ENCODE results near the gene CYTH4. TPM values are rescaled to one million over a fixed set of nuclear protein-coding genes. Genes with fewer than 3 reads are reported as not detected.
A peak's percentile ranks its signal among the peaks of the same experiment; 100 is the strongest.

Gene CYTH4
- total and polyA plus RNA-seq, 2 donors: 24.7 to 54.6 TPM

DNA sequence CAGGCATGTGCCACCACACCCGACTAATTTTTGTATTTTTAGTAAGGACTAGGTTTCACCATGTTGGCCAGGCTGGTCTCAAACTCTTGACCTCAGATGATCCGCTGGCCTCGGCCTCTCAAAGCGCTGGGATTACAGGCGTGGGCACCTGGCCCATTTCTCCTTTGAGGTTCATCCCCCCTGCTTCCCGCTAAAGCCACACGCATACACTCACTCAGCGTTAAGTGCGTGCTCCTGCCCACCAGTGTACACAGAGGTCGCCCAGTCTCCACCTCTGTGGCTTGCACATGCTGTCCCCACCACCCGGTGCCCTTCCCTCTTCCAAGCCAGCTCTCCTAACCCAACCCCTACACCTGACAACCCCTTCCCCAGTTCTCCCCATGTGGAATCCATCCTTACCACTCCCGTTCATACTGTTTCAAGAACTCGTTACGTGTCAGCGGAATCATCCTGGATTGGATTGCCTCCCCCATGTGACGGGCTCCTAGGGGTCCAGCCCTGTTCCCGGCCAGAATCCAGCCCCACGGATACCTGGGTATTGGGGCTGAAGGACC, 15.7 kb upstream of the CYTH4 start:
- Histone ChIP-seq H3K27ac (ENCODE audit: low read depth in 1 of 2, low read length in 1 of 2) (no peak overlapping the region), H3K4me1 (ENCODE audit: control insufficient read depth in 2 of 2, insufficient read depth in 2 of 2, low read length in 2 of 2) (peaks cover 8 to 16% of the 10 kb centered on the region in 2 donors), H3K4me3 (ENCODE audit: low read length in 2 of 2) (peak overlapping the region; percentile 48 to 54)

DNA sequence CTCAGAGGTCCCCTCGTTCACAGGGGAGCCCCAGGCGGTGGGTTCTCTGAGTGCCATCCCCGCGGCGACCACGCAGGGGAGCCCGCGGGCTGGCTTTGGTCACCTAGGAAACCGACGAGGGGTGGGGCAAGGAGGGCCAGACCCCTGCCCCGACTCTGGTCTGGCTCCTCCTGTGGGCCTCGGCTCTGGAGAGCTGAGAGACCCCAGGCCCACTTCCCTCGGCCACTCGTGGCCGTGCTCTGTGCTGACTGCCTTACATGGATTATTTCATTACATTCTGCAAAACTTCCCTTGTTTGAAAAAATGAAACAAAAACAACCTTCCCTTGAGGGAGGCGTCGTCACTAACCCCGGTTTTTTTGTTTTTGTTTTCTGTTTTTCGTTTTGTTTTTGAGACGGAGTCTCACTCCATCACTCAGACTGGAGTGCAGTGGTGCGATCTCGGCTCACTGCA, 15.1 kb upstream of the CYTH4 start:
- peak overlapping the region; percentile 48 to 54 for H3K4me3 ChIP-seq (ENCODE audit: low read length in 2 of 2)
- peaks cover 3 to 17% of the 10 kb centered on the region in 2 donors for H3K9me3 ChIP-seq (ENCODE audit: control insufficient read depth in 2 of 2, insufficient read depth in 1 of 2, low read length in 1 of 2)
- H3K4me1 ChIP-seq (ENCODE audit: control insufficient read depth in 2 of 2, insufficient read depth in 2 of 2, low read length in 2 of 2): peaks cover 8 to 16% of the 10 kb centered on the region in 2 donors
- no peaks in the 10 kb centered on the region for H3K27me3 ChIP-seq (ENCODE audit: control insufficient read depth in 2 of 2, insufficient read depth in 1 of 2, low read length in 1 of 2)
- H3K36me3 ChIP-seq (ENCODE audit: control insufficient read depth in 2 of 2, insufficient read depth in 2 of 2, low read length in 1 of 2): no peaks in the 10 kb centered on the region
- 9% methylated on average over 22 of the region's 22 CpGs for WGBS
- DNase-seq (ENCODE audit: low read depth in 6 of 9, low spot score in 9 of 9): peak in 4 of 9 donors; percentile 66 to 82 (median 75)
- peak overlapping the region; percentile 64 to 66 for H3K27ac ChIP-seq (ENCODE audit: low read depth in 1 of 2, low read length in 1 of 2)

More for the DNA sequence above, 15.7 kb upstream of the CYTH4 start:
- H3K36me3 ChIP-seq (ENCODE audit: control insufficient read depth in 2 of 2, insufficient read depth in 2 of 2, low read length in 1 of 2): no peaks in the 10 kb centered on the region
- H3K27me3 ChIP-seq (ENCODE audit: control insufficient read depth in 2 of 2, insufficient read depth in 1 of 2, low read length in 1 of 2): no peaks in the 10 kb centered on the region
- WGBS: 53% methylated on average over 18 of the region's 18 CpGs
- DNase-seq (ENCODE audit: low read depth in 6 of 9, low spot score in 9 of 9): peak in 1 of 9 donors; percentile 33
- peaks cover 3 to 17% of the 10 kb centered on the region in 2 donors for H3K9me3 ChIP-seq (ENCODE audit: control insufficient read depth in 2 of 2, insufficient read depth in 1 of 2, low read length in 1 of 2)

DNA sequence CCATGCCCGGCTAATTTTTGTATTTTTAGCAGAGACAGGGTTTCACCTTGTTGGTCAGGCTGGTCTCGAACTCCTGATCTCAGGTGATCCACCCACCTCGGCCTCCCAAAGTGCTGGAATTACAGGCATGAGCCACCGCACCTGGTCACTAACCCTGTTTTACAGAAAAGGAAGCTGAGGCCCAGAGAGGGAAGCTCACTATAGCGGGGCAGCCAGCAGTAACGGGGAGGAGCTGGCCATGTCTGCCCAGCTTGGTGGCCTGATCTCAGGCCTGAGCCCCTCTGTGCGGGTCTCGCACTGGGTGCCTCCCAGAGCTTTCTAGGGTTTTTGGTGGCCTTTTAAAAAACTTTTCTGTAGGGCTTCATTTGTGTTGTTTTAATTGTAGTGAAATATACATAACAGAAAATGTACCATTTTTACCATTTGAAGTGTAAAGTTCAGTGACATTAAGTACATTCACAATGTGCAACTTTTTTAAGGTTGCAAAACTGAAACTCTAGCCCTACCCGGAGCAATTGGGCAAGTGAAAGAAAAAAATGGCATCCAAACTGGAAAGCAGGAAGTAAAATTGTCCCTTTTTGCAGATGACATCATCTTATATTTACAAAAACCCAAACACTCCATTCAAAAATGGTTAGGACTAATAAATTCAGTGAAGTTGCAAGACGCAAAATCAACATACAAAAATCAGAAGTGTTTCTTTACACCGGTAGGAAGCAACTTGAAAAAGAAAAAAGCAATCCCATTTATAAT, 14.5 kb upstream of the CYTH4 start:
- peak in 1 of 9 donors; percentile 45 for DNase-seq (ENCODE audit: low read depth in 6 of 9, low spot score in 9 of 9)
- H3K27ac ChIP-seq (ENCODE audit: low read depth in 1 of 2, low read length in 1 of 2): peak overlapping the region in 1 of 2 donors; percentile 64

DNA sequence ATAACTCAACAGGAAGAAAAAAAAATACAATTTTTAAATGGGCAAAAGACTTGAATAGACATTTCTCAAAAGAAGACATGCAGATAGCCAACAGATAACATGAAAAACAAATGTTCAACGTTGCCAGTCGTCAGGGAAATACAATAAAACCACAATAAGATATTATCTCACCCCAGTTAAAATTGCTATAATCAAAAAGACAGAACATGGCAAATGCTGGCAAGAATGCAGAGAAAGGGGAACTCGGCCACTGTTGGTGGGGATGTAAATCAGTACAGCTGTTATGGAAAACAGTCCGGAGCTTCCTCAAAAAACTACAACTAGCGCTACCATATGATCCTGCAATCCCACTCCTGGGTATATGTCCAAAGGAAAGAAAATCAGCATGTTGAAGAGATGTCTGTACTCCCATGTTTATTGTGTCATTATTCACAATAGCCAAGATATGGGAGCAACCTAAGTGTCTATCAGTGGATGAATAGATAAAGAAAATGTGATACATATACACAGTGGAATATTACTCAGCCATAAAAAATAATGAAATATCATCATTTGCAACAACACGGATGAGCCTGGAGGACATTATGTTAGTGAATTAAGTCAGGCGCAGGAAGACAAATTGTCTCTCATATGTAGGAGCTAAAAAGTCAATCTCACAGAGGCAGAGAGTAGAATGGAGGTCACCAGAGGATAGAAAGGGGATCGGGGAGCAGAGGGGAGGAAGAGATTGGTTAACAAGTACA, 12.2 kb upstream of the CYTH4 start:
- DNase-seq (ENCODE audit: low read depth in 6 of 9, low spot score in 9 of 9): no peak
- no peak overlapping the region for H3K27ac ChIP-seq (ENCODE audit: low read depth in 1 of 2, low read length in 1 of 2)
- WGBS: 40% methylated on average over 8 of the region's 8 CpGs

More for the DNA sequence above, 14.5 kb upstream of the CYTH4 start:
- Histone ChIP-seq H3K4me3 (ENCODE audit: low read length in 2 of 2) (no peak overlapping the region), H3K4me1 (ENCODE audit: control insufficient read depth in 2 of 2, insufficient read depth in 2 of 2, low read length in 2 of 2) (peaks cover 8 to 16% of the 10 kb centered on the region in 2 donors), H3K36me3 (ENCODE audit: control insufficient read depth in 2 of 2, insufficient read depth in 2 of 2, low read length in 1 of 2) (no peaks in the 10 kb centered on the region), H3K9me3 (ENCODE audit: control insufficient read depth in 2 of 2, insufficient read depth in 1 of 2, low read length in 1 of 2) (peaks cover 3 to 17% of the 10 kb centered on the region in 2 donors), H3K27me3 (ENCODE audit: control insufficient read depth in 2 of 2, insufficient read depth in 1 of 2, low read length in 1 of 2) (no peaks in the 10 kb centered on the region)
- 73% methylated on average over 11 of the region's 11 CpGs for WGBS

GRCh38 chr22:37270928-37271650, 11.2 kb upstream of the CYTH4 start:
- H3K27me3 ChIP-seq (ENCODE audit: control insufficient read depth in 2 of 2, insufficient read depth in 1 of 2, low read length in 1 of 2): no peaks in the 10 kb centered on the region
- DNase-seq (ENCODE audit: low read depth in 6 of 9, low spot score in 9 of 9): no peak
- no peaks in the 10 kb centered on the region for H3K36me3 ChIP-seq (ENCODE audit: control insufficient read depth in 2 of 2, insufficient read depth in 2 of 2, low read length in 1 of 2)
- H3K27ac ChIP-seq (ENCODE audit: low read depth in 1 of 2, low read length in 1 of 2): no peak overlapping the region
- H3K4me3 ChIP-seq (ENCODE audit: low read length in 2 of 2): no peak overlapping the region
- peaks cover 10 to 40% of the 10 kb centered on the region in 2 donors for H3K4me1 ChIP-seq (ENCODE audit: control insufficient read depth in 2 of 2, insufficient read depth in 2 of 2, low read length in 2 of 2)
- peaks cover 0 to 3% of the 10 kb centered on the region in 2 donors for H3K9me3 ChIP-seq (ENCODE audit: control insufficient read depth in 2 of 2, insufficient read depth in 1 of 2, low read length in 1 of 2)
- 87% methylated on average over 8 of the region's 8 CpGs for WGBS

More for the DNA sequence above, 12.2 kb upstream of the CYTH4 start:
- H3K4me1 ChIP-seq (ENCODE audit: control insufficient read depth in 2 of 2, insufficient read depth in 2 of 2, low read length in 2 of 2): peaks cover 10 to 31% of the 10 kb centered on the region in 2 donors
- no peak overlapping the region for H3K4me3 ChIP-seq (ENCODE audit: low read length in 2 of 2)
- peaks cover 0 to 3% of the 10 kb centered on the region in 2 donors for H3K9me3 ChIP-seq (ENCODE audit: control insufficient read depth in 2 of 2, insufficient read depth in 1 of 2, low read length in 1 of 2)
- H3K36me3 ChIP-seq (ENCODE audit: control insufficient read depth in 2 of 2, insufficient read depth in 2 of 2, low read length in 1 of 2): no peaks in the 10 kb centered on the region
- H3K27me3 ChIP-seq (ENCODE audit: control insufficient read depth in 2 of 2, insufficient read depth in 1 of 2, low read length in 1 of 2): no peaks in the 10 kb centered on the region

DNA sequence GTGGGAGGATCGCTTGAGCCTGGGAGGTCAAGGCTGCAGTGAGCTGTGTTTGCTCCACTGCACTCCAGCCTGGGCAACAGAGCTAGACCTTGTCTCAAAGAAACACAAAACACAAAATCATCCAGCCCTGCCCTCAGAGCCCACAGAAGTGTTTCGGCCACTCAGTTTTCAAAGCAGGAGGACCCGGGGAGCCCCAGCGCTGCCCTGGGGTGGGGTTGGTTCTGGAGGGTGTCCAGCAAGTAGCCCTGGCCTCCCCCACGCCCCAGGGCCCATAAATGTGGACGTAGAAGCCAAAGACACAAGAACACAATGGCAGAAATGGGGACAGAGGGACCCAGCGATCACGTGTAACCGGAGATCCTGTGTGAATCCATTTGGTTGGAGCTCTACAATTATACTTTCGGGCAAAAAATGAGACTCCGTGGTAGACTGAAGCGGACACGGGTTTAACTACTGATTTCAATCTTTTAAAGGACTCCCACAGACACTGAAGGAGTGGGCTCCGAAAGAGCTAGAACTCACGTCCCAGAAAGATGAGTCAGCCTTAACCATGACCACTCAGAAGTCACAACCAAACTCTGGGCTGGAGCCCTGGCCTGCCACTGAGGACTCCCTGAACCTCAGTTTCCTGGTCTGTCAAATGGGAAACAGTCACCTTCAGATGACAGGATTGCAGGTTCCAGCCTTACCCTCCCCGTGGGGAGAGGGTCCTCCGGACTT, 9.0 kb upstream of the CYTH4 start:
- H3K9me3 ChIP-seq (ENCODE audit: control insufficient read depth in 2 of 2, insufficient read depth in 1 of 2, low read length in 1 of 2): peaks cover 0 to 3% of the 10 kb centered on the region in 2 donors
- DNase-seq (ENCODE audit: low read depth in 6 of 9, low spot score in 9 of 9): no peak
- H3K27ac ChIP-seq (ENCODE audit: low read depth in 1 of 2, low read length in 1 of 2): no peak overlapping the region
- H3K4me3 ChIP-seq (ENCODE audit: low read length in 2 of 2): no peak overlapping the region
- 88% methylated on average over 17 of the region's 17 CpGs for WGBS
- H3K27me3 ChIP-seq (ENCODE audit: control insufficient read depth in 2 of 2, insufficient read depth in 1 of 2, low read length in 1 of 2): no peaks in the 10 kb centered on the region
- no peaks in the 10 kb centered on the region for H3K36me3 ChIP-seq (ENCODE audit: control insufficient read depth in 2 of 2, insufficient read depth in 2 of 2, low read length in 1 of 2)
- peaks cover 4 to 30% of the 10 kb centered on the region in 2 donors for H3K4me1 ChIP-seq (ENCODE audit: control insufficient read depth in 2 of 2, insufficient read depth in 2 of 2, low read length in 2 of 2)

DNA sequence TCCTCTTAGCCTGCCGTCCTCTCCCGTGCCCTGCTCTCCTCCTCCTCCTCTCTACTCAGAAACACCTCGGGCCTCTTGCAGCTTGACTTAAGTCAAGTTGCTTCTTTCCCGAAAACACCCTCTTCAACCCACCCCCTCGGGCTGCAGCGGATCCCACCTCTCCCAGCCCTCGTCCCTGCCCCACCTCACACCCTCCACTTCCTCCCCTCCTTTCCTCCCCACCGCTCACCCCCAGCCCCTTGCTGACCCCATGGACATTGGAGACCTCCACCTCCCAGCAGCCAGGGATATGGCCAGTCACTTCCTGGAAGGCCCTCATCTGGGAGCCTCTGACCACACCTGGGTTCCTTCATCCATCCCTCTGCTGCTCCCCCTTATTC, 8.5 kb upstream of the CYTH4 start:
- H3K4me1 ChIP-seq (ENCODE audit: control insufficient read depth in 2 of 2, insufficient read depth in 2 of 2, low read length in 2 of 2): peaks cover 7 to 36% of the 10 kb centered on the region in 2 donors
- 92% methylated on average over 8 of the region's 8 CpGs for WGBS
- no peaks in the 10 kb centered on the region for H3K36me3 ChIP-seq (ENCODE audit: control insufficient read depth in 2 of 2, insufficient read depth in 2 of 2, low read length in 1 of 2)
- no peak overlapping the region for H3K4me3 ChIP-seq (ENCODE audit: low read length in 2 of 2)
- no peak for DNase-seq (ENCODE audit: low read depth in 6 of 9, low spot score in 9 of 9)
- H3K27me3 ChIP-seq (ENCODE audit: control insufficient read depth in 2 of 2, insufficient read depth in 1 of 2, low read length in 1 of 2): no peaks in the 10 kb centered on the region
- peaks cover 0 to 3% of the 10 kb centered on the region in 2 donors for H3K9me3 ChIP-seq (ENCODE audit: control insufficient read depth in 2 of 2, insufficient read depth in 1 of 2, low read length in 1 of 2)
- no peak overlapping the region for H3K27ac ChIP-seq (ENCODE audit: low read depth in 1 of 2, low read length in 1 of 2)

DNA sequence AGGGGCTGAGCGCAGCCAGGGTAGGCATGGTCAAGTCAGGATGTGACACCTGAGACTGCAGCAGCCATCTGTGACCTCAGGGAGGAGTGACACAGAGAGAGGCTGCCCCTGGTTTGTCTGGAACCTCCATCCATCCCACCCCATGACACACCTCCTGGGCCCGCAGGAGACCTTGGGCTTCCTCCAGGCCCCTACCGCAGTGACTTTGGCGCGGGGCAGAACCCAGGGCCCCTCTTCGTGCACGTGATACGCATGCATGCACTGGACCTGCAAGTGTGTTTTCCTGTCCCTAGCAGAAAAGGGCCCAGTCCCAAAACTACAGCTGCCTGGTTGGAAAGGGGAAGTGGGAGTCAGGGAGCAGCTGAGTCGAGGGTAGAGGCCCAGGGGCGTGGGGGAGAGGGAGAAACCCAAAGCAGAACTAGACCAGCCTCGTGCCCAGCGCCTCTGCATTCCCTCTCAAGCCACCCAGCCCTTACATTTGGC, 7.9 kb upstream of the CYTH4 start:
- H3K27me3 ChIP-seq (ENCODE audit: control insufficient read depth in 2 of 2, insufficient read depth in 1 of 2, low read length in 1 of 2): no peaks in the 10 kb centered on the region
- no peak for DNase-seq (ENCODE audit: low read depth in 6 of 9, low spot score in 9 of 9)
- peaks cover 7 to 42% of the 10 kb centered on the region in 2 donors for H3K4me1 ChIP-seq (ENCODE audit: control insufficient read depth in 2 of 2, insufficient read depth in 2 of 2, low read length in 2 of 2)
- H3K36me3 ChIP-seq (ENCODE audit: control insufficient read depth in 2 of 2, insufficient read depth in 2 of 2, low read length in 1 of 2): no peaks in the 10 kb centered on the region
- H3K27ac ChIP-seq (ENCODE audit: low read depth in 1 of 2, low read length in 1 of 2): no peak overlapping the region
- H3K9me3 ChIP-seq (ENCODE audit: control insufficient read depth in 2 of 2, insufficient read depth in 1 of 2, low read length in 1 of 2): peaks cover 0 to 3% of the 10 kb centered on the region in 2 donors
- H3K4me3 ChIP-seq (ENCODE audit: low read length in 2 of 2): no peak overlapping the region
- 42% methylated on average over 12 of the region's 12 CpGs for WGBS
